Measurements from ENCODE around the gene NFAT5.

- no peak for TF ChIP-seq CTCF (IDR thresholded peaks at IDR 0.05; ENCODE audit: low read depth, low read length)
- no peak for TF ChIP-seq EZH2phosphoT487 (IDR thresholded peaks at IDR 0.05; ENCODE audit: low read depth)
Observed at GRCh38 chr16:69600202-69600601, 34.4 kb downstream of the NFAT5 start.
